ENCODE results near the gene PTPN14. TPM values are rescaled to one million over a fixed set of nuclear protein-coding genes. Genes with fewer than 3 reads are reported as not detected.
"Not testable (repeated sequence)": the region's sequence is repeated elsewhere in the genome, so short reads cannot be mapped to it uniquely, and the experiment has no call there.

PTPN14 gene
- total RNA-seq, 2 experiments from 2014 or later = 0.92 to 1.3 TPM

DNA sequence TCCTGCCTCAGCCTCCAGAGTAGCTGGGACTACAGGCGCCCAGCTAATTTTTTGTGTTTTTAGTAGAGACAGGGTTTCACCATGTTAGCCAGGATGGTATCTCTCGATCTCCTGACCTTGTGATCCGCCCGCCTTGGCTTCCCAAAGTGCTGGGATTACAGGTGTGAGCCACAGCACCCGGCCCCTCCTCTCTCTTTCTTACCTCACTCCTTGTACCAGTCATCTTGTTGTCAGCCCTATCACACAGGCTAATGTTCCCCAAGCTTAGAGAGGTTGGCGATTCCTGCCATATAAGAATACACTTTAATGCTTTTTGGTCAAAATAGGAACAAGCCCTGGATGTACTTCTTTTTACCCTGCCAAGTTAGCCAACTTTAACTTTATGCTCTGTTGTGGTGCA, 57.2 kb downstream of the PTPN14 start:
- H3K36me3 Mint-ChIP-seq = not testable (repeated sequence)

DNA sequence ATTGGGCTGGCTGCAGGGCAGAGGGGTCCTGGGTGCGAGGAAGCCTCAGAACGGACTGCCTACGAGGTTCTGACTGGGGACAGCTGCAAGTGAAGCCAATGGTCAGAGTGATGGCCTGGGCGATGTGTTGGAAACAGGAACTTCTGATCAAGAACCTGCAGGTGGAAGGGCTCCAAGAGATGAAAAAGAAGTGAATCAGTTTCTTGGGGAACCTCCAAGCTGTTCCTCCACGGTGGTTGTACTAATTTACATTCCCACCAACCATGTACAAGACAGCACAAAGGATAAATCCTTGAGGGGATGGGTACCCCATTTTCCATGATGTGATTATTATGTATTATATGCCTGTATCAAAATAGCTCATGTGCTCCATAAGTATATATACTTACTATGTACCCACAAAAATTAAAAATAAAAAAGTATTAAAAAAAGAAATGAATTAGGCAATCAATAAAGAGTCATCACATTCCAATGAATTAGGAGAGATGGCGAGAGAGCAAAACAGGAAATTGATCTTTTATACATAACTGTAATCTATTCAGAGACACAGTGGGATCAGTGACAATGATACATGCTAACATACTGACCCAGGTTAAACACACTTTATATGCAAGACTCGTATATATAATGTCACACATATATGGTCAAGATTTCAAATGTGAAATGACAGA, 58.1 kb downstream of the PTPN14 start:
- no peak for DNase-seq
- no peaks in the 10 kb centered on the region for H3K36me3 Mint-ChIP-seq
- H3K27me3 Mint-ChIP-seq = no peaks in the 10 kb centered on the region
- no peak overlapping the region for H3K27ac Mint-ChIP-seq
- no peaks in the 10 kb centered on the region for H3K9me3 Mint-ChIP-seq
- no peaks in the 10 kb centered on the region for H3K4me1 Mint-ChIP-seq
- no peak overlapping the region for H3K4me3 Mint-ChIP-seq

More for the DNA sequence above, 57.2 kb downstream of the PTPN14 start:
- H3K4me3 Mint-ChIP-seq, H3K9me3 Mint-ChIP-seq, H3K27ac Mint-ChIP-seq, H3K4me1 Mint-ChIP-seq, H3K27me3 Mint-ChIP-seq, DNase-seq: not testable (repeated sequence)

DNA sequence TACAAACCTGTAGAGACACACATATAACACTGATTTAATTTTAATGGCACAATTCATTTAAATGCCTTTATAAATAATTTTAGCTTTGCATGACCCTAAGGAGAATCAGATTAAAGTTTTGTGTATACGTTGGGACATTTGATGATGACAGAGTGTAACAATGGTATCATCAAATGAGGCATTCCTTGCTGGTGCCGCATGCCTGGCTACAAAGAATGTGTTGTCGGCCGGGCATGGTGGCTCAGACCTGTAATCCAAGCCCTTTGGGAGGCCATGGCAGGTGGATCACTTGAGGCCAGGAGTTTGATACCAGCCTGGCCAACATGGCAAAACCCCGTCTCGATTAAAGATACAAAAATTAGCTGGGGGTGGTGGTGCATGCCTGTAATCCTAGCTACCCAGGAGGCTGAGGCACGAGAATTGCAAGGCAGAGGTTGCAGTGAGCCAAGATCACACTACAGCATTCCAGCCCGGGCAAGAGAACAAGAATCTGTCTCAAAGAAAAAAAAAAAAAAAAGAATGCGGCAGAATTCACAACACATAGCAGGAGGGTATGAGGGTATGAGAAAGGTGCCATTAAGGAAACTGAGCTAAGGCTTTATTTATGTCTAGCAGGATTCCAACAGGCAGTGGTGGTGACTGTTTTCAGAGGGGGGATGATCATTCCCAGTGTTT, 58.9 kb downstream of the PTPN14 start:
- H3K9me3 Mint-ChIP-seq = no peaks in the 10 kb centered on the region
- no peak overlapping the region for H3K27ac Mint-ChIP-seq
- DNase-seq = no peak
- no peaks in the 10 kb centered on the region for H3K27me3 Mint-ChIP-seq
- no peaks in the 10 kb centered on the region for H3K36me3 Mint-ChIP-seq
- no peak overlapping the region for H3K4me3 Mint-ChIP-seq
- no peaks in the 10 kb centered on the region for H3K4me1 Mint-ChIP-seq

DNA sequence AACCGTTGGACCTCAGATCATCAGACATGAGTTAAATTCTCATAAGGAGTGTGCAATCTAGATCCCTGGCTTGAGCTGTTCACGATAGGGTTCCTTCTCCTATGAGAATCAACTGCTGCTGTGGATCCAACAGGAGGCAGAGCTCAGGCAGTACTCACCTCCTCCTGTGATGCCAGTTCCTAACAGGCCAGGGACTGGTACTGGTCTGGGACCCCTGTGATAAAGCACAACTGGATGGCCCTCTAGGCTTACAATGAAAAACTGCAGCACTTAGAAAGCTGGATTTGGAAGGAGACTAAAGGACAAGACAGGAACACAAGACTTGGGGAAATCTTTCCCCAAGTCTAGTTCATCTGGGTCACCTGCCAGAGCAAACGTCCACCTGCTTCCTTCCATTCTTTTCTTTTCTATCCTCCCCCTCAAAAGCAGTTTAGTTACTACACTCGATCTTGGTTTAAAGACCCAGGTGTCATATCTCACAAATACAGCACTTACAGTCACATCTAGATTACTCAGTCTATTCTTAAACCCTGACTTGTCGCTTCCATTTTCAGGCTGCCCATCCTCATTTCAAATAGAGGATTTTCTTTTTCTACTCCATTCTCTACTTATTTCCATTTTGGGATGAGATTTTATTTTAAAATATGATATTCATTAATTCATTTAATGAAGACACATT, 59.8 kb downstream of the PTPN14 start:
- H3K27me3 Mint-ChIP-seq = no peaks in the 10 kb centered on the region
- H3K27ac Mint-ChIP-seq = no peak overlapping the region
- no peaks in the 10 kb centered on the region for H3K4me1 Mint-ChIP-seq
- no peak for DNase-seq
- H3K4me3 Mint-ChIP-seq = no peak overlapping the region
- H3K36me3 Mint-ChIP-seq = no peaks in the 10 kb centered on the region
- no peaks in the 10 kb centered on the region for H3K9me3 Mint-ChIP-seq

DNA sequence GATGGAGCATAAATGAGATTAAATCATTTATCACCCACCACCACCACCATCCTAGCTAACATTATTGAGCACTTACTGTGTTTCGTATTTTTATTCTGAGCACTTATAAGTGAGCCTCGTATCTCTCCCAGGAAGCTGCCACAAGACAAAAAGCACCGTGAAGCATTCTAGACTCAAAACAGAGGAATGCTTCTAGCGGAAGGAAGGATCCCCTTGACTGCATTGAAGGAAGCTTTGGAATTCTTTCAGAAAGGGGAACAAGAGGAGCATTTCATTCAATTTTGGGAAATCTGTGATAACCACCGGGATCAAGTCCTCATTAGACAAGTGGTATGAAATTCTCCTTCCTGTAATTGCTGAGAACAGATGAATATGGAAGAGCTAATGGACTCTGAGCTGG, 66.3 kb downstream of the PTPN14 start:
- no peaks in the 10 kb centered on the region for H3K36me3 Mint-ChIP-seq
- H3K9me3 Mint-ChIP-seq = no peaks in the 10 kb centered on the region
- no peaks in the 10 kb centered on the region for H3K27me3 Mint-ChIP-seq
- no peak overlapping the region for H3K4me3 Mint-ChIP-seq
- no peak for DNase-seq
- H3K27ac Mint-ChIP-seq = no peak overlapping the region
- H3K4me1 Mint-ChIP-seq = no peaks in the 10 kb centered on the region

DNA sequence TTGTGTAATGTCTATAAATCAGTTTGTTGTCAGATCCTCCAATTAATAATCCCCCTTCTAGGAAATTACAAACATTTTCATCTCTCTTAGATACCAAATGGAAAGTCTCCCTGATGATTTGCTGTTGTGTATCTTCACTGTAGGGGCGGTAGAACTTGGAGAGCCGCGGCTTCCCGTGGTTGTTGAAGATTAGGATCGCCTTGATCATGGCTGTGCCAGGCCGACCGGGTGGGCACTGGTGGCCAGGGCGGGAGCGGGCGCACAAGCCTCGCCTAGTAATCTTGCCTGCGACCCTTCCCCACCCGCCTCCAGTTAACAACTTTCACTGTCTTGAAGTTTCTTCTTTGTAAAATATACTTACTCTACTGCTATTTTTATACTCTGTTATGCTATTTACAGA, 68.2 kb downstream of the PTPN14 start:
- not testable (repeated sequence) for H3K4me3 Mint-ChIP-seq, H3K9me3 Mint-ChIP-seq, H3K4me1 Mint-ChIP-seq, DNase-seq, H3K27me3 Mint-ChIP-seq, H3K36me3 Mint-ChIP-seq, H3K27ac Mint-ChIP-seq

DNA sequence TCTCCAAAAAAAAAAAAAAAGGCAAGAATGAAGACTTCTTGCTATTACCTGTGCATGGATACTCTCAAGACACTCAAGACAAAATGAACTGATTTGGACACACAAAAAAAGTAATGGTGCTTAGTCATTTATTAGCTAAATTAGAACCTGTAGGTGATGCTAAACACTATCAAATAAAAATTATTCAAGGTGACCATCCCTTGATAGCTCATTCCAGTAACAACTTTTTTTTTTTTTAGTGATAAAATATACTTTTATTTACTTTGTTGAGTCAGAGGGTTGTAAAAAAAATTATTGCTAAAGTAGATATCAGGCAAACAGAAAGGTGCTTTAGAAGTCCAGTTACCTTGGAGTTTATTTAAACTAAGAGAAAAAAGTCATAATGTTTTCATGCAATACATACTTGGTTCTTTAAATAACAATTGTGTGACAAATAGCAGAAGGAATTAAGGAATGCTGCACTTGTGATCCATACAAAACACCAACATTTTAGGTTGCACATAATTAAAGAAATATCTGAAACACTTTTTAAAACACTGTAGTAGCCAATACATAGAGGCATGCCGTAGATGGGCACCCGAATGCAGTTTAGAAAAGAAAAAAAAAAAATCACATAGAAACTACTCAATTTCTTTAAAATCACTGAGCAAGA, 69.3 kb downstream of the PTPN14 start:
- H3K9me3 Mint-ChIP-seq, H3K4me3 Mint-ChIP-seq, DNase-seq, H3K4me1 Mint-ChIP-seq, H3K27ac Mint-ChIP-seq, H3K36me3 Mint-ChIP-seq, H3K27me3 Mint-ChIP-seq: not testable (repeated sequence)

DNA sequence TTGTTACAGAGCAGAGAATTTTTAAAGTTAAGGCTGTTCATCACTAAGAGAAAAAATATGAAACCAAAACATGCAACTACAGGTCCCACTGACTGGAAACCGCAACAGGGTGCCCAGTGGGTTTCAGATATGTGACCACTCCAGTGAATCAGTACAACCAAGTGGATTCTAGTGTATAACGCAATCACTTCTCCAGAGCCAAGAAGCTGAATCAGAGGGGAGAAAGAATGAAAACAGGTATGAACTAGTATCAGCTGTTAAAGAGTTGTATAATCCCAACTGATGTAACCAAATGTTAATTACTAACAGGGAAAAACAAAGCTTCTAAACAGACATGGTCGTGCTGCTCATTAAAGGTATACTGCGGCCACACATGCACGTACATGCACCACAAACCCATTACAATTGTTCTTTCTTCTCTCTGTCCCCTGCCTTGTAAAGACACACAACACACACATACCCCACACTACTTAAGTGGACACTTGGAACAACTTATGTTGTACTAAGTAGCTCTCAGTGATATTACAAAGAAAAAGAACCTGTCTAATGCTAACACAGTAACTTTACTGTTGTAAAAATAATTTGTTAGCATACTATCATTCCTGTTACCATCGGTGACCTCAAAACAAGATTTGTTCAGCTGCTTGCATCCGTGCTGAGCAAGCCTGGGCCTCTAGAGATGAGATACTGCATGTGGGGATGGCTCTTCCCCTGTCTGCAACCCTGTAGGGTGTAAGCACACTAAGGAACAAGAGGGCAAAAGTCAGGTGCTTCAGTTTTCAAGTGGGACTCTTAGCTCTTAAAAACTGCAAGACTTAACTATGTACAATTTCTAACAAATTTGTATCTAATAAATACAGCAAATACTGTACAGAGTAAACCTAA, 74.2 kb downstream of the PTPN14 start:
- Mint-ChIP-seq H3K27me3 (peaks cover 5% of the 10 kb centered on the region), H3K27ac (no peak overlapping the region)

DNA sequence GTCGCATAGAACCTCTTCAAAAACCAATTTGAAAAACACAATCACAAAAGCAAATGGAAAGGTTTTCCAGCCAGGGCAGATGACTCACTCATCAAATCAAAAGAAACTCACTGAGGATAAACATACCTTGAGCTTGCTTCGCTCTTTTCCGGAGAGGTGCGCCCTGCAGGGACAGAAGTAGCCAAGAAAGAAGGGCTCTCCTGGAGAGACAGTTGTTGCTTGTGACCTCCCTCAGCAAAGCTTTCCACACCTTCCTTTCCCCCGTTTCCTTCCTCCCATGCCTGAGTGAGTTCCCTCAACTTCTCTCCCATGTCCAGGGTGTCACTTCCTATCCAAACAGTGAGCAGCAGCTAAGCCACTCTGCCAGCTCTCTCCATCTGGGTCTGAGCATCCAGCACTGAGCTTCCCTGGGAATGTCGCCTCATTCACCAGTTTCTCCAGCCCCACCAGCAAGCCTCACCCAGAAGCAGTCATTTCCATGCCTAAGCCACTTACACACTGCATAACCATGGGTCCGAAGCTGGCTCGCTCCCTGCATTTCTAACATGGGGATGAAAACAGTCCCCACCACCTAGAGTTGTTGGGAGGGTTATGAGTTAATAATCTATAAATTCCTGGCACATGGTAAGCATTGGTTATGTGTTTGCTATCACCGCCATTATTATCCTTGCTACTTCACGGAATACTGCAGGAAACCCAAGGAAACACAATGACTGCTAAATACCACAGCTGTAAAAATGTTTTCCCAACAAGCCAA, 75.0 kb downstream of the PTPN14 start:
- Mint-ChIP-seq H3K4me1 (peaks cover 4% of the 10 kb centered on the region), H3K36me3 (no peaks in the 10 kb centered on the region), H3K9me3 (no peaks in the 10 kb centered on the region), H3K27ac (no peak overlapping the region), H3K27me3 (peaks cover 5% of the 10 kb centered on the region), H3K4me3 (no peak overlapping the region)
- DNase-seq = no peak

More for the DNA sequence above, 74.2 kb downstream of the PTPN14 start:
- Mint-ChIP-seq H3K36me3 (no peaks in the 10 kb centered on the region), H3K9me3 (no peaks in the 10 kb centered on the region), H3K4me3 (no peak overlapping the region), H3K4me1 (no peaks in the 10 kb centered on the region)
- no peak for DNase-seq

DNA sequence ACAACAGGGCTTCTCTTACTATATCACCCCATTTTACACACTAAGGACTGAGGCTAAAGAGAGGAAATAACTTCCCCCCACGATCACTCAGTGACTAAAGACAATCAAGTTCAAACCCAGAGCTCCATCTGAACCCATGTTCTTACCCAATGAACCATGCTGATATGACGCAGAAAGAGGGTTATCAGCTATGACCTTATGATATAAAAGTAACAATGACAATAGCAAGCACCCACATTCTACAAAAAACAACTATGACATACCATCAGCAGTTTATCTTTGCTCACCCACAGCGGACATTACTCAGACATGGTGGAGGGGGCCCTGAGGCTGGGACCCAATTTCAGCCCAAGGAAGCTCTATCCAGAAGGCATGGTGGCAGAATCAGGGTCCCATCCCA, 75.7 kb downstream of the PTPN14 start:
- Mint-ChIP-seq H3K27me3 (peaks cover 5% of the 10 kb centered on the region), H3K4me1 (peaks cover 6% of the 10 kb centered on the region), H3K27ac (no peak overlapping the region)

DNA sequence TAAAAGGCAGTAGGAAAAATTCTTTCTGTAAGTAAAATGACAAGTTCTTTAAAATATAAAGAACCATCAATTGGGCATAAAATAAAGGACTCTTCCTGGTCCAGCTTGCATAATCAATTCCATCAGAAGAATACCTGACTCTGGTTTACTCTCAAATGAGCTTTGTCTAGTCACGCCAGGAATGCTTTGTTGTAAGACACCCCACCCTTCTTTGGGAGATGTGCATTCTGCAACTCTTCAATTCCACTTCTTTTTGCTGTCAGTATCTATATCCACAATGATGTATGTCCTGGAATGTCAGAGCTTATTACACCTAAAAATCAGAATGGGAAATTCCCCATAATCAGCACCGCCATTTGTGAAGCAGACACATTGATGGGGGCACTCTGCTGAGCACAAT, 76.1 kb downstream of the PTPN14 start:
- no peak overlapping the region for H3K27ac Mint-ChIP-seq

More for the DNA sequence above, 75.7 kb downstream of the PTPN14 start:
- Mint-ChIP-seq H3K36me3 (no peaks in the 10 kb centered on the region), H3K4me3 (no peak overlapping the region), H3K9me3 (no peaks in the 10 kb centered on the region)
- no peak for DNase-seq

DNA sequence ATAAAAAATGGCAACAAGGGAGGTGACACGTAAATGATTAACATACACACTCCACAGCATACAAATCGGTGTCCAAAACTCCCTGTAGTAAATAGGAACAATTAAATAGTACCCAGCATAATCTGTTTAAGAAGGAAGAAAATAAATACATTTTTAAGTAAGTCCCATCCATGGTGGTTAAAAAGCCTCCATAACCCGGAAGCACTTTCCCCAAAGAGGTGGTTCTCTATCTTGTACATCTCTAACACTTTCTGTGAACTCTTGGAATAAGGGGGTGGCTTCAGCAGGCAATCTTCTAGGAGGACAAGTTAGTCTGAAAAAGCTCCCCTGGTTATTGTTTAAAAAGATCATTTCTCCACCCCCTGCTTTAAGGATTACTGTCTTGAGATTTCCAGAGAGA, 76.9 kb downstream of the PTPN14 start:
- Mint-ChIP-seq H3K4me3 (no peak overlapping the region), H3K27ac (no peak overlapping the region), H3K27me3 (peaks cover 5% of the 10 kb centered on the region), H3K36me3 (no peaks in the 10 kb centered on the region), H3K4me1 (peaks cover 6% of the 10 kb centered on the region), H3K9me3 (no peaks in the 10 kb centered on the region)
- no peak for DNase-seq

More for the DNA sequence above, 76.1 kb downstream of the PTPN14 start:
- H3K4me3 Mint-ChIP-seq = no peak overlapping the region
- peaks cover 5% of the 10 kb centered on the region for H3K27me3 Mint-ChIP-seq
- no peaks in the 10 kb centered on the region for H3K36me3 Mint-ChIP-seq
- H3K4me1 Mint-ChIP-seq = peaks cover 6% of the 10 kb centered on the region
- H3K9me3 Mint-ChIP-seq = no peaks in the 10 kb centered on the region
- no peak for DNase-seq

DNA sequence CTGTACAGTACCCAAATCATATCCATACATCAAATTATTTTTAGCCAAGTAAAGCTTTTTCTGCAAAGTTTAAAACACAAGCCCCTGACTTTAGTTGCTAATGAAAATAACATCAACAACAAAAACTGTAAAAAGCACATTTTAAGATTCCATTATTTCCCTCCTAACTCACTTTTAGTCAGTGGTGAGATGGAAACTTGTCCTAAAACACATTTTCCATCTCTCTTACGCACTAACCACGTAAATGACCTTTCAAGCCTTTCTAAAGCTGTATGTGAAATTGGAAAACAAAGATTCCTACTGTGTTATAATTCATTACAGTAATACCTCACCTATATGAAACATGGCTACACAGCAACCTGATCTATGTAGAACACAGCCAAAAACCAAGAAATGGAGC, 77.5 kb downstream of the PTPN14 start:
- H3K36me3 Mint-ChIP-seq = no peaks in the 10 kb centered on the region
- no peak overlapping the region for H3K4me3 Mint-ChIP-seq
- H3K27me3 Mint-ChIP-seq = peaks cover 5% of the 10 kb centered on the region
- no peaks in the 10 kb centered on the region for H3K9me3 Mint-ChIP-seq
- peaks cover 6% of the 10 kb centered on the region for H3K4me1 Mint-ChIP-seq
- no peak for DNase-seq
- H3K27ac Mint-ChIP-seq = no peak overlapping the region

DNA sequence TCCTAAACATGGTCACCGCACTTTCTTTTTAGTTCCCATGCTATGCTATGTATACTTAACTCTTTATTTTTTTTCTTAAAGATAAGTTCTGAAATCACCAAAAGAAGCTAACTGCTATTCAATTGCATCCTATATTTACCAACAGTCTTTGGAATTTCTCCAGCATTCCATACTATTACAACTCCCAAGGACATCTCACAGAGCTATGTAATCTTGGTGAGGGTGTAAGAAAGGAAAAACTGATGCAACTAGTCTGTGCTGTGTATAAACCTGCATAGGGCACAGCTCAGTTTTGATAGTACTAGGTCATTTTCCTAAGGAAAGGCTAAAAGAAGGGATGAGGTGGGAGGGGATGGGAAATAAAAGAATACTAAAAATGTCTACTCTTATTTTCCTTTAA, 78.0 kb downstream of the PTPN14 start:
- Mint-ChIP-seq H3K27ac (no peak overlapping the region), H3K9me3 (no peaks in the 10 kb centered on the region), H3K4me1 (peaks cover 6% of the 10 kb centered on the region), H3K27me3 (peaks cover 5% of the 10 kb centered on the region), H3K36me3 (no peaks in the 10 kb centered on the region), H3K4me3 (no peak overlapping the region)
- no peak for DNase-seq
